Progenitor cell of endocrine pancreas (in vitro differentiated cells): ENCODE measurements around the gene PADI2. TPM values are rescaled to one million over a fixed set of nuclear protein-coding genes. Genes with fewer than 3 reads are reported as not detected.

ENCODE experiments used
- DNase-seq: peaks from one replicate; pipeline ENCODE4 v3.0.0; 2021; ENCODE audit warnings: low spot score; ENCODE audit not compliant: unreplicated experiment
- H3K27ac Mint-ChIP-seq: 2 replicates; pipeline ENCODE4 v1.8.0; 2021; ENCODE audit warnings: mild to moderate bottlenecking, moderate library complexity, mixed read lengths
- H3K27me3 Mint-ChIP-seq: 2 replicates; pipeline ENCODE4 v1.8.0; 2021; ENCODE audit warnings: mixed read lengths
- H3K36me3 Mint-ChIP-seq: 2 replicates; pipeline ENCODE4 v1.8.0; 2022; ENCODE audit warnings: mixed read lengths; ENCODE audit not compliant: insufficient read depth
- H3K4me1 Mint-ChIP-seq: 2 replicates; pipeline ENCODE4 v1.8.0; 2021; ENCODE audit warnings: low read depth, mixed read lengths
- H3K4me3 Mint-ChIP-seq: 2 replicates; pipeline ENCODE4 v1.8.0; 2021; ENCODE audit warnings: low read depth, mild to moderate bottlenecking, moderate library complexity, mixed read lengths
- H3K9me3 Mint-ChIP-seq: 2 replicates; pipeline ENCODE4 v1.8.0; 2021; ENCODE audit warnings: low read depth, mixed read lengths
- total RNA-seq: library from RNA; stranded (reverse); gene quantifications from 2 replicates; pipeline ENCODE4 v1.2.1, GENCODE V29; 2021
- TF ChIP-seq, protein P1 (sequence below): fragments of 200-600 bp; sonication (generic); IDR thresholded peaks from one replicate; pipeline ENCODE4 v1.5.0; 2021; ENCODE audit warnings: antibody characterized with exemption, mild to moderate bottlenecking; ENCODE audit not compliant: unreplicated experiment

The PADI2 gene
- total RNA-seq, 1 donor from 2014 or later = 0.50 TPM

DNA sequence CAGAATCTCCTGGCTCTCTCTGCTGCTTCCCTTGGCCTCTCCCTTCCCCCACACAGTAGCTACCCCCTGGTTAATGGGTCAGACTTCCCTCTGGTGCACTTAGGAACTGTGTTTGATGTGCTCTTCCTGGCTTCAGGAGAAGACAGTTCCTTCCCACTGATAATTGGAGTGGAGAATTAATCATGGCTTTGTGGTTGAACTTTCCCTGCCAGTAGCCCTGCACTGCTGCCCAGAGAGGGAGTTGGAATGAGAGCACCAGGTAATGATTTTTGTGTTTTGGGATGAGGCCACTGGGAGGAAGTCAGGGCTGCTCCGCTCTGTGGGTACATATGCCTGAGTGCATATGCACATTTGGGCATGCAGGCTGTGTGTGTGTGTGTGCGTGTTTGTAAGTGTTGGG is 39.7 kb upstream of the PADI2 start:
- Mint-ChIP-seq H3K27ac (no peak overlapping the region), H3K36me3 (peaks cover 1% of the 10 kb centered on the region), H3K4me1 (peaks cover 5% of the 10 kb centered on the region), H3K9me3 (peaks cover 21% of the 10 kb centered on the region), H3K4me3 (no peak overlapping the region), H3K27me3 (peaks cover 7% of the 10 kb centered on the region)
- TF ChIP-seq, protein P1, sequence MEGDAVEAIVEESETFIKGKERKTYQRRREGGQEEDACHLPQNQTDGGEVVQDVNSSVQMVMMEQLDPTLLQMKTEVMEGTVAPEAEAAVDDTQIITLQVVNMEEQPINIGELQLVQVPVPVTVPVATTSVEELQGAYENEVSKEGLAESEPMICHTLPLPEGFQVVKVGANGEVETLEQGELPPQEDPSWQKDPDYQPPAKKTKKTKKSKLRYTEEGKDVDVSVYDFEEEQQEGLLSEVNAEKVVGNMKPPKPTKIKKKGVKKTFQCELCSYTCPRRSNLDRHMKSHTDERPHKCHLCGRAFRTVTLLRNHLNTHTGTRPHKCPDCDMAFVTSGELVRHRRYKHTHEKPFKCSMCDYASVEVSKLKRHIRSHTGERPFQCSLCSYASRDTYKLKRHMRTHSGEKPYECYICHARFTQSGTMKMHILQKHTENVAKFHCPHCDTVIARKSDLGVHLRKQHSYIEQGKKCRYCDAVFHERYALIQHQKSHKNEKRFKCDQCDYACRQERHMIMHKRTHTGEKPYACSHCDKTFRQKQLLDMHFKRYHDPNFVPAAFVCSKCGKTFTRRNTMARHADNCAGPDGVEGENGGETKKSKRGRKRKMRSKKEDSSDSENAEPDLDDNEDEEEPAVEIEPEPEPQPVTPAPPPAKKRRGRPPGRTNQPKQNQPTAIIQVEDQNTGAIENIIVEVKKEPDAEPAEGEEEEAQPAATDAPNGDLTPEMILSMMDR = no peak
- DNase-seq = no peak

DNA sequence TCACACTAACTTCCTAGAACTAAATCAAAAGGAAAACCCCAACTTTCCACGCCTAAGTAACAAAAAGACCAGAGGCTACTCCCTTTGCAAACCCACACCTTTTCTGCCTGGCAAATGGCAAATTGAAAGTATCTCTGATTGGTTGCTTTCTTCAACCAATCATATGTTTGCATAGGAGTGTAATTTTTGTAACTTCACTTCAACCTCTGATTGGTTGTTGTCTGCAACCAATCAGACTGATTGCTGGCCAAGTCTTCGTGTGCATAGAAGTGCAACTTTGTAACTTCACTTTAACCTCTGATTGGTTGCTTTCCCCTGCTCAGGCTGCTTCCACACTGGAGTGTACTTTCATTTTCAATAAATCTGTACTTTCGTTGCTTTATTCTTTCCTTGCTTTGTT is 36.9 kb upstream of the PADI2 start:
- Mint-ChIP-seq H3K27me3 (no peaks in the 10 kb centered on the region), H3K27ac (peak overlapping the region; percentile 89), H3K4me1 (peaks cover 5% of the 10 kb centered on the region), H3K36me3 (peaks cover 1% of the 10 kb centered on the region), H3K4me3 (no peak overlapping the region), H3K9me3 (peaks cover 38% of the 10 kb centered on the region)
- no peak for DNase-seq
- TF ChIP-seq, protein P1 = no peak

DNA sequence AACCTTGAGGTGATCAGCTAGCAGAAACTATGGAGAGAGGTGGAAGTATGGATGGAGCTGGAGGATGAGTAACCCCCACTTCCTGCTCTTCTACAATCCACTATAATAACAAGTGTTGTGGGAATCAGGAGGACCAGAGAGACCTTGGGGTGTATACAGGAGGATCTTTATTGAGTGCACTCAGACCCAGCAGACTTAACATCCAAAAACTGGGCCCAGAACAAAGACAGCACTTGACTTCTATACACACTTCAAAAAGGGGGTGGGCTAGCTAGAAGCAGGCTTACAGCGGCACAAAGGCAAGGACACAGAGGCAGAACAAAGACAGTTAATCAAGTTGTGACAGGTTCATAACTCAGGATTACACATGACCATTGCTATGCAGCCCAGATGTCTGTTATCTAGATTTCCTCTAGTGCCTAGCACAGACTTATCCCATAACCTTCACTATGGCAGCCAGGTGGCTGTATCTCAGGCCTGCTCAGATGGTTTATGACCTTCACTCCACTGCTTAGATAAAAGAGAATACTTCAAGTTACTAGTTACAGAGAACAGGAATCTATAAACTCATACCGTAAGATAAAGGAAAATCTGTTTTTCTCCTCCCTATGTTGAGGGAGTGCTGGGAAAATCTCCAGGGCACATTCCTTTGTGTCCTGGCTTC is 36.1 kb upstream of the PADI2 start:
- H3K27ac Mint-ChIP-seq = no peak overlapping the region
- H3K9me3 Mint-ChIP-seq = peaks cover 42% of the 10 kb centered on the region
- TF ChIP-seq, protein P1 = no peak
- DNase-seq = no peak
- peaks cover 2% of the 10 kb centered on the region for H3K4me1 Mint-ChIP-seq
- H3K4me3 Mint-ChIP-seq = no peak overlapping the region
- H3K36me3 Mint-ChIP-seq = peaks cover 1% of the 10 kb centered on the region
- no peaks in the 10 kb centered on the region for H3K27me3 Mint-ChIP-seq

DNA sequence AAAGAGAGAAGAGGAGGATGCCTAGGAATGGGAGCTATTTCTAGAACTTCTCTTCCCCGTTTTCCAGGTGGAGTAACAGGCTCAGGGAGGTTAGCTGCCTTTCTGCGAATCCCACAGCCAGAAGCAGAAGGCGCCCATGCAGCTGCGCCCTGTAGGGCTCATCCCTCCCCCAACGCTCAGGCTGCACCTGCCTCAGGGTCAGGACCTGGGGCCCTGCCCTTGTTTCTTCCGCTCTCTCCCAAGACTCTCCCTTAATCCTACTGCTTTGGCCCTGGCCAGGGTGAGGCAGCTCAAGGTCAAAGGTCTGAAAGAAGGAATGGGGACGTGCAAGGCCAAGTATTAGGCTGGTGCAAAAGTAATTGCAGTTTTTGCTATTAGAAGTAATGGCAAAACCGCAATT is 30.5 kb upstream of the PADI2 start:
- Mint-ChIP-seq H3K4me3 (no peak overlapping the region), H3K9me3 (peaks cover 27% of the 10 kb centered on the region), H3K4me1 (no peaks in the 10 kb centered on the region), H3K27me3 (peaks cover 10% of the 10 kb centered on the region), H3K36me3 (no peaks in the 10 kb centered on the region), H3K27ac (no peak overlapping the region)
- no peak for DNase-seq
- TF ChIP-seq, protein P1 = no peak

DNA sequence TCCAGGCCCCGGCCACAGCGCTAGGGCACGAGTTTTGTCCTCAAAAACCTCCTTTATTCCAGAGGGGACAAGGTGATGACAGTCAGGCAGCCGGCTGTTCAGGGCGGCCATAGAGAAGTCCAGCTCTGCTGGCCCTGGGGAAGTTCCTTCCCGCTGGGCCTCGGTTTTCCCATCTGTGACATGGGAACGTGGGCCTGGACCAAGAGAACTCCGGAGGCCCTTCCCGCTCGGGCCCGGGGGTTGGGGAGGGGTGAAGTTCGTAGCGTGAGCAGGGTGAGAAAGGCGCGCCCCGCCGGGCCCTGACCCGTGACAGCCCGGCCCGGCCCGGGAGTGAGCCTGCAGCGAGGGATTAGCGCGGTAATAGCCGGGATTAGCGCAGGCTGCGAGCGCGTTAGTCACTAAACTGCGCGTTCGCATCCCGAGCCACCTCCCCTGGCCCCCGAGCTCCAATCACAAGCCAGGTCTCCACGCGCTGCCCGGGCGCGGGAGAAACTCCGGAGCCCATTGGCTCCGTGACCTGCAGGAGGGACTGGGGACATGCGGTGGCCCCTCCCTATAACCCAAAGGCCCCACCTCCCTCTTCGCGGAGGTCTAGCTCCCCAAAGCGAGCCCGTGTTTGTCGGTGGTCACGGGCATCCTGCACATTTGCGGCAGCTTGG is 29.8 kb upstream of the PADI2 start:
- Mint-ChIP-seq H3K27me3 (peaks cover 10% of the 10 kb centered on the region), H3K27ac (no peak overlapping the region), H3K36me3 (no peaks in the 10 kb centered on the region), H3K9me3 (peaks cover 21% of the 10 kb centered on the region), H3K4me1 (no peaks in the 10 kb centered on the region), H3K4me3 (no peak overlapping the region)
- no peak for DNase-seq
- TF ChIP-seq, protein P1 = no peak
